HG03571 (cell line): ENCODE measurements around the gene PKMYT1.
"Not testable (repeated sequence)": the region's sequence is repeated elsewhere in the genome, so short reads cannot be mapped to it uniquely, and the experiment has no call there.

Source experiments
- ATAC-seq: cut with Tn5 transposase; IDR thresholded peaks from one replicate; pipeline ENCODE4 v1.9.1; 2021; ENCODE audit not compliant: unreplicated experiment

Gene PKMYT1

DNA sequence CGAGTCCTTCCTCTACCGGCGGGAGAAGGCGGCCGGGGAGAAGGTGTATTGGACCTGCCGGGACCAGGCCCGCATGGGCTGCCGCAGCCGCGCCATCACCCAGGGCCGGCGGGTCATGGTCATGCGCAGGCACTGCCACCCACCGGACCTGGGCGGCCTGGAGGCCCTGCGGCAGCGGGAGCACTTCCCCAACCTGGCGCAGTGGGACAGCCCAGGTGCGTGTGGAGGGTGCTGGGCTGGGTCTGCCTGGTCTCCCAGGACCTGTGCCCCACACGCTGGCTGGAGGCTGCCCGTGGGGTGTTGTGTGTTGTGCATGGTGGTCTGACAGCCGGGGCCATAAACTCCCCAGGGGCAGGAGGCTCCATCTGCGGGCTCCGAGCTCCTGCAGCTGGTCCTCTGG, 43.1 kb downstream of the PKMYT1 start:
- ATAC-seq, result no peak

- ATAC-seq, result no peak
These were observed 43.7 kb downstream of the PKMYT1 start for GRCh38 chr16:2936436-2937011.

GRCh38 chr16:2934450-2934849, 45.8 kb downstream of the PKMYT1 start:
- ATAC-seq, result no peak

- ATAC-seq, result no peak
These were observed 46.5 kb downstream of the PKMYT1 start for GRCh38 chr16:2933701-2934100.

DNA sequence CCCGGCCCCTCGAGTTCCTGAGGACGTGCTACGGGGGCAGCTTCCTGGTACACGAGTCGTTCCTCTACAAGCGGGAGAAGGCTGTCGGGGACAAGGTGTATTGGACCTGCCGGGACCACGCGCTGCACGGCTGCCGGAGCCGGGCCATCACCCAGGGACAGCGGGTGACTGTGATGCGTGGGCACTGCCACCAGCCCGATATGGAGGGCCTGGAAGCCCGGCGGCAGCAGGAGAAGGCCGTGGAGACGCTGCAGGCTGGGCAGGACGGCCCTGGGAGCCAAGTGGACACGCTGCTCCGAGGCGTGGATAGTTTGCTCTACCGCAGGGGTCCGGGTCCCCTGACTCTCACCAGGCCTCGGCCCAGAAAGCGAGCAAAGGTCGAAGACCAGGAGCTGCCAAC, 47.1 kb downstream of the PKMYT1 start:
- ATAC-seq, result no peak

DNA sequence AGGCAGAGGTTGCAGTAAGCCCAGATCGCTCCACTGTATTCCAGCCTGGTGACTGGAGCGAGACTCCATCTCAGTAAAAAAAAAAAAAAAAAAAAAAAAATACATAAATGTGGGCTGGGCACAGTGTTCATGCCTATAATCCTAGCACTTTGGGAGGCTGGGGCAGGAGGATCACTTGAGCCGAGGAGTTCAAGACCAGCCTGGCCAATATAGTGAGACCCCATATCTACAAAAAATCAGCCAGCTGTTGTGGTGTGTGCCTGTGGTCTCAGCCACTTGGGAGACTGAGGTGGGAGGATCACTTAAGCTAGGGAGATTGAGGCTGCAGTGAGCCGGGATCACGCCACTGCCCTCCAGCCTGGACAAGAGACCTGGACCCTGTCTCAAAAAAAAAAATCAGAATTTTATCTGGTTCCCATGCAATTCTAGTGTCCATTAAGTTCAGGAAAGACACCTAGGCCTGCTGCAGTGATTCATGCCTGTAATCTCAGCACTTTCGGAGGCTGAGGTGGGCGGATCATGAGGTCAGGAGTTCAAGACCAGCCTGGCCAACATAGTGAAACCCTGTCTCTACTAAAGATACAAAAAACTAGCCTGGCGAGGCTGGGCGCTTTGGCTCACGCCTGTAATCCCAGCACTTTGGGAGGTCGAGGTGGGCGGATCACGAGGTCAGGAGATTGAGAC, 48.9 kb downstream of the PKMYT1 start:
- ATAC-seq, result not testable (repeated sequence)

DNA sequence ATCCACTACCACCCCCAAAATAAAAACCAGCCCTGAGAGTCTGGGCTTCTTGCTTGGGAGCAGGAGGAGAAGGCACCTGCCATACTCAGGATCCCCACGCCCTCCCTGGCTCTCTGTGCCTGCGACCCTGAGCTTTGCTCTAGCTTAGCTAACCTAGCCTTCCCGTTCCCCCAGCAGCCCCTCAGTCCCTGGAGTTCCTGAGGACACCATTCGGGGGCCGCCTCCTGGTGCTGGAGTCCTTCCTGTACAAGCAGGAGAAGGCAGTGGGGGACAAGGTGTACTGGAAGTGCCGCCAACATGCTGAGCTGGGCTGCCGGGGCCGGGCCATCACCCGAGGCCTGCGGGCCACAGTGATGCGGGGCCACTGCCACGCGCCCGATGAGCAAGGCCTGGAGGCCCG, 50.0 kb downstream of the PKMYT1 start:
- no peak for ATAC-seq

GRCh38 chr16:2929693-2930092, 50.6 kb downstream of the PKMYT1 start:
- no peak for ATAC-seq

DNA sequence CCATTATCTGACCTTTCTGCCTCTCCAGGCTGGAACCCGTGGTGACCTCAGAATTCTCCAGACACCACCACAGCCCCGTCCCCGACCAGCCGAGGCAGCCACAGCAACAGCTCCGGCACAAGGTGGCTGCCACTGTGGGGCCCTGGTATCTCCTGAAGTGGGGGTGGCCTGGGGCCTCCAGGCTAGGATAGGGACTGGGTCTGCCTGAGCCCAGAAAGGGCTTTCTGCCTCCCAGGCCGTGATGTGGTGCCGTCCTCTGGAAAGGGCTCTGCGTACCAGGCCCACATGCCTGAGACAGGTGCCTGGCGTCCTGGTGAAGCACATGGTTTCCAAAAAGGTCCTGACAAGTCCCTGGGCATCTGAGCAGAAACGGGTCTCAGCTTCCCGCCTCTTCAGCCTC, 51.5 kb downstream of the PKMYT1 start:
- no peak for ATAC-seq

- ATAC-seq, result not testable (repeated sequence)
These were observed 52.1 kb downstream of the PKMYT1 start for GRCh38 chr16:2928151-2928550.

DNA sequence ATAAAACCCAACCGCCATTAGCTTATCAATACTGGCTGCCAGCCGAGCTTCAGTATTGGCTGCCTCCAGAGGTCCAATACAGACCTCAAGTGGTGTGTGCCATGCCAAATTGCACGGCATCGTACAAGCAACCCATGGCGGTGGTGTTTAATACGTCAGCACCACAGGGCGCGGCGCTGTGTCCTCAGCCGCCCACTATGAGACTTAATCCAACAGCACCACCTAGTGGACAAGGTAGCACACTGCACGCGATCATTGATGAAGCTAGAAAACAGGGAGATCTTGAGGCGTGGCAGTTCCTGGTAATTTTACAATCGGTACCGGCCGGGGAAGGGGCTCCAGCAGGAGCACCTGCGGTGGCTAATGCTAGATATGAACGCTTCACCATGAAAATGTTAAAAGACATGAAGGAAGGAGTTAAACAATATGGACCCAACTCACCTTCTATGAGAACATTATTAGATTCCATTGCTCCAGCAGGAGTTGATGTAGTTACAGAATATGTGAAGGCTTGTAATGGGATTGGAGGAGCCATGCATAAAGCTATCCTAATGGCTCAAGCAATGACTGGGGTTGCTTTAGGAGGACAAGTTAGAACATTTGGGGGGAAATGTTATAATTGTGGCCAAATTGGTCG, 53.1 kb downstream of the PKMYT1 start:
- ATAC-seq, result no peak

DNA sequence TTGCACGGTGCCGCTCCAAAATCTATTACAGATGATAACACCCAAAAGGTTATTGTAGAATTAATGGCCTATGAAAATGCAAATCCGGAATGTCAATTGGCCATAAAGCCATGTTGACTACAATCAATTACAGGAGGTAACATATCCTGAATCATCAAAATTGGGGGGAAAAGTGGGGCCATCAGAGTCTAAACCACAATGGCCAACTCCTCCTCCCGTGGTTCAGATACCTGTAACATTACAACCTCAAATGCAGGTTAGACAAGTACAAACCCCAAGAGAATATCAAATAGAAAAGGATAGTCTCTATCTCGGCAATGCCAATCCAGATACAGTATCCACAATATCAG, 53.6 kb downstream of the PKMYT1 start:
- no peak for ATAC-seq

DNA sequence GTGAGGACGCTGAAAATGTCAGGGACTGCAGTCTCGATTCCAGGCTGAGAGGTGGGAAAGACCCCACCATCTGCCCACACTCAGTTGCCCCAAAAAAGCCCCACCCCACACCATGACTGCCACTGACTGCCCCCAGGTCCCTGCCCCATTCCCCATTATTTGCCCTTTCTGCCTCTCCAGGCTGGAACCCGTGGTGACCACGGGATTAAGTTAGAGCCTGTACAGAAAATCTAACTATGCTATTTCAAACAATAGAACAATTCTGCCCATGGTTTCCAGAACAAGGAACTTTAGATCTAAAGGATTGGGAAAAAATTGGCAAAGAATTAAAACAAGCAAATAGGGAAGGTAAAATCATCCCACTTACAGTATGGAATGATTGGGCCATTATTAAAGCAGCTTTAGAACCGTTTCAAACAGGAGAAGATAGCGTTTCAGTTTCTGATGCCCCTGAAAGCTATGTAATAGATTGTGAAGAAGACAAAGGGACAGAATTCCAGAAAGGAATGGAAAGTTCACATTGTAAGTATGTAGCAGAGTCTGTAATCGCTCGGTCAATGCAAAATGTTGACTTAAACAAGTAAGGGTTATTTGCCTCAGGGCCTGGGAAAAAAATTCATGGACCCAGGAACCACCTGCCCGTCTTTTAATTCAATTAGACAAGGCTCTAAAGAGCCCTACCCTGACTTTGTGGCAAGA, 54.1 kb downstream of the PKMYT1 start:
- no peak for ATAC-seq

DNA sequence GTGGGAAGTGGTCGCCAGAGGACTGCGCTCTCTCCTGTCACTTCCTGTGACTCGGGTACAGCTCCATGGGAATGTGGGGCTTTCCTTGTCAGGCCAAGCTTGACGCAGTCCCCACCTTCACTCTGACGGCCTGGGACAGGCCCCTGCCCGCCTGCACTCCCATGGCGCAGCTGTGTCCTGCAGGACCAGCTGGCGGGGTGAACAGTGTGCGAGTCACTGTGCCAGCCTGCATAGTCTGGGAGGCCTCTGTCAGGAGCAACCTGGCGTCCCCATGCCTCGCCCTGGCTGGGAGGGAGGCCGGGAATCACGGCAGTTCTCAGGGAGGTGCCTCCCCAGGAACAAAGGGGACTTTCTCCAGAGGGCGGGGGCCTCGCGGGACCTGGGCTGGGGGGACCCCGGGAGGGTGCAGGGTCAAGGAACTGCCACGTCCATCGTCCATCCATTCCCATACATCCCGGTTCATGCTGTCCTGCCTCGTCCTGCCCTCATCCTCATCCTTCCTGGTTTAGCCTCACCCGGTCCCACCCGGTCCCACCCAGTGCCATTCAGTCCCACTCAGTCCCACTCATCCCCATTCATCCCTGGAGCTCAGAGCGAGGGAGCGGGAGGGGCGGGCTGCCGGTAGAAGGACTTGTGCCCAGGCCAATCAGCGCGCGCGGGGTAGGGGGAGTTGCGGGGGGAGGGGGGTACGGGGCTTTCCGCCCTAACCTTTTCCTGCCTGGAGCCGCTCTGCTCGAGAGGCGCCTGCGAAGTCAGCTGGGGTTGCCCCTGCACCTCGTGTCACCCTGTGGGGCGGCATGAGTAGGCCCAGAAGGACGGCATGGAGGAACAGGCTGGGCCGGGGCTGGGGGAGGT, 55.1 kb downstream of the PKMYT1 start:
- no peak for ATAC-seq

DNA sequence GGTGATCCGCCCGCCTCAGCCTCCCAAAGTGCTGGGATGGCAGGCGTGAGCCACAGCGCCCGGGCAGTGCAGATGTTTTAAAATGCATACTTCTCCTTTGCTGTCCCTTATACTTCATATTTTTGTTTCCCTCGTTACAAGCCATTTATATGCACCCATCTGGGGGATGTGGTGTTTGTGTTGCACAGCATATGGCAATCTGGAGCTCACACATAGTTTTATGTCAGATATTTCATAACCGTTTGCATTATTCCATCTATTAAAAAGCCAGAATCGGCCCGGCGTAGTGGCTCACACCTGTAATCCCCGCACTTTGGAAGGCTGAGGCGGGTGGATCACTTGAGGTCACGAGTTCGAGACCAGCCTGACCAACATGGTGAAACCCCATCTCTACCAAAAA, 56.8 kb downstream of the PKMYT1 start:
- ATAC-seq, result no peak
